Activated CD4-positive, alpha-beta T cell treated with anti-CD3 and anti-CD28 coated beads, Interleukin-2, amount 10 ng/mL, durations not matched to agents 7 days and 5 days (primary cell): Measurements from ENCODE around the gene TCF12. TPM values are rescaled to one million over a fixed set of nuclear protein-coding genes. Genes with fewer than 3 reads are reported as not detected.

Experiments used
- CTCF ChIA-PET: fragments of 350-600 bp; sonication (Branson Sonifier 250); formaldehyde crosslinking; loops from one replicate; lab custom pipeline; 2021; ENCODE audit warnings: antibody characterized with exemption; lab: Charles Lee
- POLR2A ChIA-PET: fragments of 350-600 bp; sonication (Branson Sonifier 250); formaldehyde crosslinking; loops from one replicate; lab custom pipeline; 2021; ENCODE audit warnings: antibody characterized with exemption; lab: Charles Lee
- DNase-seq: peaks from one replicate; pipeline ENCODE4 v3.0.0-alpha.2; 2020
- H3K27ac Mint-ChIP-seq: one replicate; pipeline ENCODE4 v1.8.0; 2021; ENCODE audit warnings: mild to moderate bottlenecking, moderate library complexity, mixed read lengths
- H3K27me3 Mint-ChIP-seq: one replicate; pipeline ENCODE4 v1.8.0; 2021; ENCODE audit warnings: mixed read lengths
- H3K36me3 Mint-ChIP-seq: one replicate; pipeline ENCODE4 v1.8.0; 2021; ENCODE audit warnings: low read depth, mixed read lengths
- H3K4me1 Mint-ChIP-seq: one replicate; pipeline ENCODE4 v1.8.0; 2021; ENCODE audit warnings: mixed read lengths
- H3K4me3 Mint-ChIP-seq: one replicate; pipeline ENCODE4 v1.8.0; 2021; ENCODE audit warnings: mild to moderate bottlenecking, moderate library complexity, mixed read lengths
- H3K9me3 Mint-ChIP-seq: one replicate; pipeline ENCODE4 v1.8.0; 2021; ENCODE audit warnings: mixed read lengths
- total RNA-seq, 2 experiments: library from RNA; stranded (reverse); gene quantifications; one replicate each; pipeline ENCODE4 v1.2.3, GENCODE V29; 2021

Gene TCF12
- total RNA-seq, 2 experiments from 2014 or later = 50.9 to 60.8 TPM

DNA sequence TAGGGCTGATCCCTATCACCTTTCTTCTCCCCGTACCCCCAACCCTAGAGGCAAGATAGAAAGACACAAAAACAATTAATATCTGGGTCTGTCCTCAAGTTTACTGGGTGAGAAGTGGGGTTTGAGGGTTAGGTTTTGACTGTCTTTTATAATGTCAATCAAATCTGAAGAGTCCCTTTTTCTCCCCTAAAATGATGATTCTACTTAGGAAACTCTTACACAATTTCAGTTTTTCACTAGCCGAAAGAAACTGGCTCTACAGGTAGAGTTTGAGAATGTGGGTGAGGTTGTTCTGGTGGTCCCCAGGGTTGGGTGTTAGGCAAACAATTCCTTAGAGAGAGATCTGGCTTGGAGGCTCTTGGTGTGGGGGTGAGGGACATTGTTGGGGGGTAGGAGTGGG, 189.9 kb downstream of the TCF12 start:
- DNase-seq = no peak

DNA sequence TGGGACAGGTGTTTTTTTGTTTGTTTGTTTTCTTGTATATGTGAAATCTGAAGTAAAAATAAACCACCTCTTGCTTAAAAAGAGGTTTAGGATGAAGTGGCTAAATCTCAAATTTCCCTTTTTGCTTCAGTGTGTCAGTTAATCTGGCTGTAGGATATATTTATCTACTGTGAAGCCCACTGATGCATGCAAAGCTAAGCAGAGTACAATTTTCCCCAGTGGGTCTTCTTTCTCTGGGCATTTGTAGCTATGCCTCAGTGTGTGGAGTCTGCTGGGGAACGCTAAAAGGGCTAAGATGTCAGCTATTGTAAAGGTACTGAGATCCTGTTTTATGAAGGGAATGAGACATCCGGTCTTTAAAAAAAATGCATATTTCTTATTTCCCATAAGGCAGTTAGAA, 190.6 kb downstream of the TCF12 start:
- no peaks in the 10 kb centered on the region for H3K27me3 Mint-ChIP-seq
- DNase-seq = no peak
- ChIA-PET CTCF (no interaction called here), POLR2A (no interaction called here)
- no peak overlapping the region for H3K27ac Mint-ChIP-seq
- H3K36me3 Mint-ChIP-seq = peaks cover 10% of the 10 kb centered on the region
- H3K4me3 Mint-ChIP-seq = no peak overlapping the region
- H3K4me1 Mint-ChIP-seq = no peaks in the 10 kb centered on the region
- H3K9me3 Mint-ChIP-seq = peaks cover 4% of the 10 kb centered on the region

More for the DNA sequence above, 189.9 kb downstream of the TCF12 start:
- Mint-ChIP-seq H3K4me3 (no peak overlapping the region), H3K27me3 (no peaks in the 10 kb centered on the region), H3K4me1 (no peaks in the 10 kb centered on the region), H3K27ac (no peak overlapping the region), H3K9me3 (peaks cover 4% of the 10 kb centered on the region), H3K36me3 (peaks cover 10% of the 10 kb centered on the region)
- ChIA-PET CTCF (no interaction called here), POLR2A (no interaction called here)

DNA sequence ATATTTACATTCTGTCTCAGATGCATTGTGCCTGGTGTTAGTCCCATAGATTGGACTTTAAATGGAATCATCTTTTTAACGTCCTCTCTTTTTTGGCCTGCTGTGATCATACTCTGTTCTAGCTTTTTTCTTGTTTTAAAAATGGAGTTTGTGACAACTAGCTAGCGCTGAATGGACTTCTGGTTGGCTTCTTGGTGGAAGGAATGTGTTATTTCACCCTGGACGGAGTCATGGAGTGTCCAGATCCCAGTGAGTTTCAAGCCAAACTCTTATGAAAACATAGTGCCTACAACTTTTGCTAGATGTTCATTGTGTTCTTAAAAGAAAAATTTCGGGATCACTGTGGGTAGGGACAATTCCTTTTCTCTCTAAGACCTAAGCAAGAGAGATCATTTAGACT, 192.6 kb downstream of the TCF12 start:
- ChIA-PET CTCF (interaction anchor here (1.0 kb wide), 1 partner anchor 9 kb away, joined by 3 read pairs; no protein-coding TSS in a partner anchor), POLR2A (no interaction called here)
- no peak for DNase-seq
- peaks cover 6% of the 10 kb centered on the region for H3K36me3 Mint-ChIP-seq
- H3K27ac Mint-ChIP-seq = no peak overlapping the region
- no peak overlapping the region for H3K4me3 Mint-ChIP-seq
- H3K9me3 Mint-ChIP-seq = peaks cover 4% of the 10 kb centered on the region
- no peaks in the 10 kb centered on the region for H3K4me1 Mint-ChIP-seq
- H3K27me3 Mint-ChIP-seq = no peaks in the 10 kb centered on the region

DNA sequence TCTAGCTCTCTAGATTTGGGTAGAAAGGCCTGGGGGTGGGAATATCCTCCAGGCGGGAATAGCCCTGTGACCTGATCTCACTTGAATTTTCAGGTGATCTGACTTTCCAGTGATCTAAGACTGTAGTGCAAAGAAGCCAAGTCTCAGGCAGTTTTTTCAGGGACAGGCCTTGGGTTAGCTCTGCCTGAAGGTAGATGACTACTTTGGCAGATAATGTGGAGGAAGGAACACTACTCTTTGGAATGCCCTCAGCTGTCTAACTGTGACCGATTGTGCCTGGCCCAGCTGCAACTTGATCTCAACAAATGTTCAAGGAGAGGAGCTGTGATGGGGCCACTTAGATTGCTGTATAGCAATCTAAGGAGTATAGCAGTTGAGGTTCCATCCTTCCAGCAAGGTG, 193.7 kb downstream of the TCF12 start:
- no peak overlapping the region for H3K4me3 Mint-ChIP-seq
- H3K36me3 Mint-ChIP-seq = peaks cover 1% of the 10 kb centered on the region
- H3K27me3 Mint-ChIP-seq = no peaks in the 10 kb centered on the region
- no peak overlapping the region for H3K27ac Mint-ChIP-seq
- POLR2A ChIA-PET = no interaction called here
- no peaks in the 10 kb centered on the region for H3K4me1 Mint-ChIP-seq
- DNase-seq = no peak
- H3K9me3 Mint-ChIP-seq = peaks cover 1% of the 10 kb centered on the region
- CTCF ChIA-PET = no interaction called here

DNA sequence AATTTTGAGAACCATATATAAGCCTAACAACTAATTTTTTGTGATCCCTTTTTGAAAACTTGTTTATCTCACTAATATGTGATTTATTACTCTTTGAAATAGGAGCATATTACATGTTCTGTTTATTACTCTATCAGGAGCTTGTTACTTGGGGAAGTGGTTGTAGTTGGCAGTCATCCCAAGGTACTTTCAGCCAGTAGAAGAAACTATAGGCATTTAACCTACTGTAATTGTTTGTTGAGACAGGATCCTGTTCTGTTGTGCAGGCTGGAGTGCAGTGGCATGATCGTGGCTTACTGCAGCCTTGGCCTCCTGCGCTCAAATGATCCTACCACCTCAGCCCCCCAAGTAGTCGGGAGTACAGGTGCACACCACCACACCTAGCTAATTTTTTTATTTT, 195.6 kb downstream of the TCF12 start:
- POLR2A ChIA-PET = no interaction called here
- no peak overlapping the region for H3K27ac Mint-ChIP-seq
- no peaks in the 10 kb centered on the region for H3K36me3 Mint-ChIP-seq
- H3K4me3 Mint-ChIP-seq = no peak overlapping the region
- no peak for DNase-seq
- H3K9me3 Mint-ChIP-seq = no peaks in the 10 kb centered on the region
- H3K4me1 Mint-ChIP-seq = peaks cover 10% of the 10 kb centered on the region
- CTCF ChIA-PET = interaction anchor here (1.0 to 1.5 kb wide), 4 partner anchors 9 to 132 kb away, joined by 3 to 5 read pairs (median 3); no protein-coding TSS in a partner anchor
- no peaks in the 10 kb centered on the region for H3K27me3 Mint-ChIP-seq

DNA sequence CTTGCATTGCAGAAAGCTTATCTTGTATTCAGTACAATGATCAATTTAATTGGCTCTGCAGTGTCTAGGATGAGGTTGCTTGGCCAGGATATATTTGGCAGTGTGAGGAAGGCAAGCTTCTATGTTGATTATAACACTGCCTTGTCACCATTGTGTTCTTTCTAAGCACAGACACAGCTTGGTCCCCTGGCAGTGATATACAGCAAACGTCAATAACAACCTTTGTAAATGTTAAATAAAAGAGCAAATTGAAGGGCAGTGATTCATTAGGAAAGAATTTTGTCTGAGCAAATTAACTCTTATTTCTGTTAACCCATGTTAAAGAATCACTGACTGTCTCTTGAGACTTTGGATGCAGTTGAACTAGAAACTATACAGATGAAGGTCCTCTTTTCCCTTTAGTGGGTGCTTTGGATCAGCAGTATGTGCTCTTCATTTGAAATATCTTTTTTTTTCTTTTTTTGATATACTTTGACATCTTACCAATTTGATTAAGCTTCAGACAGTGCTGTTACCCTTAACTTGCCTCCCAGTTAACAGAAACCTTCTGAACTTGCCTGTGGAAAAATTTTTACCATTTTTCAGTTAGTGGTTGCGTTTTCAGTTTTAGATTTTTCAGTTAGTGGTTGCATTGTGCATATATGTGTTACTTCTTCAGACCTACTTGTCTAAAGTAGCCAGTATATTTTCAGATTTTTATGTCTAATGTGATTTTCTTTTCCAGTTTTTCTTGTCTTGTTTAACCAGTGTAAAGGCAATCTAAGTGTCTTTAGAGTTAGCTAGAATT, 199.8 kb downstream of the TCF12 start:
- CTCF ChIA-PET = interaction anchor here (1.0 to 1.3 kb wide), 2 partner anchors 13 to 73 kb away, joined by 3 to 5 read pairs; no protein-coding TSS in a partner anchor

DNA sequence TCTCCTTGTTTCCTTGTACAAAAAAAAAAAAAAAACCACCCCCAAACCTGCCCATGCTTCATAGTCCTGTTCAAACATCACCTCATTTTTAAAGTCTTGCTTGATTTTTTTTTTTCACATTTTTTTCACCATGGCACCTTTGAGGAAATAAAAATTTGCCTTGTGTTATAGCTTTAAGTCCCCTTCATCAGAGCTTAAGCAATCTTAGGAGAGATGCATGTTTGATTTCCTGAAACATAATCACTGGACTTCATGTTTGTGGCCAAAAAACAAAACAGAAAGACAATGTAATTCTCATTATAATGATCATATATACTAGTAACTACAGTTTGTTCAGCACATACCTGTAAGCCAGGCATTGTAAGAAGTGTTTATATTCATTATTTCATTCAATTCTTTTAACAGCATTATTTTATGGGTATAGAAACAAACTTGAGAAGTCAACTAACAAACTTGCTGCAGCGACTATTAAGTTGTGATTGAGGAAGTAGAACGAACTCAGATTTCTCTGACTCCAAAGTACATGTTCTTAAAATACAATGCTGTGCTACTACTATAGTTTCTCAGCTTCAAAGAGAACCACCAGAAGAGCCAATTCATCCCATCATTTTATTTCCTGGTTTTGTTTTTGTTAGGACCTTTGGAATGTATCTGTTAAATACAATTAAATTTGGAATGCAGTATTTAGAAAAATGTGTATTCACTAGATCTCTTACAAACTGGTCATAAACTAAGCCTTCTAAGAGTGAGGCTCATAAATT, 203.8 kb downstream of the TCF12 start:
- CTCF ChIA-PET = interaction anchor here (0.8 kb wide), 1 partner anchor 13 kb away, joined by 3 read pairs; no protein-coding TSS in a partner anchor

More for the DNA sequence above, 199.8 kb downstream of the TCF12 start:
- Mint-ChIP-seq H3K27ac (peak overlapping the region; percentile 0), H3K36me3 (peaks cover 6% of the 10 kb centered on the region), H3K27me3 (no peaks in the 10 kb centered on the region), H3K4me1 (peaks cover 22% of the 10 kb centered on the region), H3K9me3 (no peaks in the 10 kb centered on the region), H3K4me3 (no peak overlapping the region)
- DNase-seq = no peak
- POLR2A ChIA-PET = no interaction called here

DNA sequence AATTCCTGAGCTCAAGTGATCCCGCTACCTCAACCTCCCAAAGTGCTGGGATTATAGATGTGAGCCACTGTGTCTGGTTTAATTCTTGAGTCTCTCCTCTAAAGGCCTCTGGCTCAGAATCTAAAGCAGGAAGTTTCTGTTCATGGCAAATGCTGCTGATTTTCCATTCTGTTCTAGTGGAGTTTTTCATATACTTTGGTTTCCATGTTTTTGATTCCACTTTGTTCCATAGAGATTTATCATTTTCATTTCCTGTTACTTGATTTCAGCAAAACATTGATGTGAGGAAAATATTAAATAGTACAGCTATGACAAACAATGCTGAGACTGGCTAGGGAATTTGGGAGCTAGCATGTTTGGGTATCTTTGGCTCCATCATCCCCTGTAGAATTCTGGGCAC, 205.6 kb downstream of the TCF12 start:
- no peak overlapping the region for H3K4me3 Mint-ChIP-seq
- DNase-seq = no peak
- no peaks in the 10 kb centered on the region for H3K27me3 Mint-ChIP-seq
- H3K4me1 Mint-ChIP-seq = peaks cover 14% of the 10 kb centered on the region
- POLR2A ChIA-PET = no interaction called here
- peaks cover 16% of the 10 kb centered on the region for H3K36me3 Mint-ChIP-seq
- peaks cover 2% of the 10 kb centered on the region for H3K9me3 Mint-ChIP-seq
- no peak overlapping the region for H3K27ac Mint-ChIP-seq
- CTCF ChIA-PET = interaction anchor here (0.7 to 1.2 kb wide), 2 partner anchors 28 to 42 kb away, joined by 3 read pairs; no protein-coding TSS in a partner anchor

More for the DNA sequence above, 203.8 kb downstream of the TCF12 start:
- Mint-ChIP-seq H3K27me3 (no peaks in the 10 kb centered on the region), H3K36me3 (peaks cover 13% of the 10 kb centered on the region), H3K4me3 (no peak overlapping the region), H3K4me1 (peaks cover 22% of the 10 kb centered on the region), H3K27ac (no peak overlapping the region), H3K9me3 (peaks cover 2% of the 10 kb centered on the region)
- no peak for DNase-seq
- POLR2A ChIA-PET = no interaction called here

DNA sequence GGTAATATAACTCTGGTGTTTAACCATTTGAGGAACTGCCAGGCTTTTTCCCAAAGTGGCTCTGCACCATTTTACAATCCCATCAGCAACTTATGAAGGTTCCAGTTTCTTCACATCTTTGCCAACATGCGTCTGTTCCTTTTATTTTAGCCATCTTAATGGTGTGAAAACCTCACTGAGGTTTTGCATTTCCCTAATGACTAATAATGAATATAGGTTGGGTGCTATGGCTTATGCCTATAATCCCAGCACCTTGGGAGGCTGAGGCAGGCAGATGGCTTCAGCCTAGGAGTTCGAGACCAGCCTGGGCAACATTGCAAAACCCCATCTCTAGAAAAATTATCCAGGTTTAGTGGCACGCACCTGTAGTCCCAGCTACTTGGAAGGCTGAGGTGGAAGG, 210.6 kb downstream of the TCF12 start:
- CTCF ChIA-PET = no interaction called here

DNA sequence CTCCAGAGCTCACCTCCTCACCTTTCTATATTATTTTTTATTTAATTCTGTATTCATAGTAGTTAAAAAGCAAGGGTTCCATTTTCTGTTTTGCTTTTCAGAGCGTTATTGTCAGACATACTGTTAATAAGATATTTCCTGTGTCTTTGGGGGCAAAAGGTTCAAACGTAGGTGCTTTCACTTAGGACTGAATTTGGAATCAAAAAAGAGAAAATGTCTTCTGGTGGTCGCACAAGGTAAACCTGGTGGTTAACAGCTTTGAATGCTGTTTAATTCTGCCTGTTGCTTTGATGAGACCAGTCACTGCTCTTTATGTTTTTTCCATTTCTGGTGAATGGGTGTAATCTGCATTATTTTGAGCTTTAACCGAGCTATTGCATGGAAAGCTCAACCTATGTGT, 212.5 kb downstream of the TCF12 start:
- no peaks in the 10 kb centered on the region for H3K27me3 Mint-ChIP-seq
- ChIA-PET CTCF (interaction anchor here (1.0 kb wide), 1 partner anchor 16 kb away, joined by 5 read pairs; no protein-coding TSS in a partner anchor), POLR2A (no interaction called here)
- peaks cover 46% of the 10 kb centered on the region for H3K4me1 Mint-ChIP-seq
- peaks cover 17% of the 10 kb centered on the region for H3K36me3 Mint-ChIP-seq
- DNase-seq = no peak
- H3K9me3 Mint-ChIP-seq = no peaks in the 10 kb centered on the region
- H3K27ac Mint-ChIP-seq = peak overlapping the region; percentile 17
- H3K4me3 Mint-ChIP-seq = no peak overlapping the region

More for the DNA sequence above, 210.6 kb downstream of the TCF12 start:
- no peaks in the 10 kb centered on the region for H3K27me3 Mint-ChIP-seq
- peaks cover 30% of the 10 kb centered on the region for H3K4me1 Mint-ChIP-seq
- peaks cover 22% of the 10 kb centered on the region for H3K36me3 Mint-ChIP-seq
- POLR2A ChIA-PET = no interaction called here
- H3K9me3 Mint-ChIP-seq = peaks cover 2% of the 10 kb centered on the region
- no peak for DNase-seq
- H3K27ac Mint-ChIP-seq = no peak overlapping the region
- no peak overlapping the region for H3K4me3 Mint-ChIP-seq

DNA sequence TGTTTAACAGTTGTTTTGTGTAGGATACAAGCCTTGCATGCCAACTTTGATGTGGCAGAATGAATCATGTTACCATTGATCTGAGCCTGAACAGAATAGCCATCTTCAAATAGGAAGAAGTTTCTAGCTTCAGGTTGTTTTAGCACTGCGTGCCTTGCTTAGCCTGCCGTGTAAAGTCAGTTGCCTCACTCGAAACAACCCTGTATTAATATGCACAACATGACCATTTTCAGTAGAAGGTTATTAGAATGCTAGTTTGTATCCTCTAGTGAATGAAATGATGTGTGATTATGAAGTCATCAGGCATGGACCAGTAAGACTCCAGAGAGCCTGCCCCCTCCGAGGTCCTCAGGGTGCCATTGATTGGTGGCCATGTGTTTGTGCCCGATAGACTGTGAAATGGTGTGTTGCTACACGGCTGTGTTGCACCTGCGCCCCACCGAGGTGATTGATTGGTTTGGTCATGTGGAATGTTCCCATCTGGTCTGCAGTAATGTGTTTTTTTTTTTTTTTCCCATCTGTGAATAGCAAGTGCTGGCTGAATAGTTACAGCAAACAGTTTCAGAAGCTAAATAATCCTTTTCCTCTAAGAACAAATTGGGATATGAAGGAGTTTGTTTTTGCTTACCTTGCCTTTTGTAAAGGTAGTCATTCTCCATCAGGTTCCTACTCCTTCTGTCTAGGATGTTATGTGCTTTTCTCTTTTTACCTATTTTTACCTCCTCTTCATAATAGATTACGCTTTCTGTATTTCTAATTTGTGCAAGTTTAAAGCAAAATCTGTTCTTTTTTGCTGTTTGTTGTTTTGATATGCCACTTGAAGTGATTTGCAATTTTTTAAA, 214.9 kb downstream of the TCF12 start:
- no peaks in the 10 kb centered on the region for H3K27me3 Mint-ChIP-seq
- H3K4me1 Mint-ChIP-seq = peaks cover 52% of the 10 kb centered on the region
- no peak overlapping the region for H3K4me3 Mint-ChIP-seq
- CTCF ChIA-PET = interaction anchor here (0.6 to 1.4 kb wide), 2 partner anchors 8 to 196 kb away, joined by 3 read pairs; no protein-coding TSS in a partner anchor
- no peaks in the 10 kb centered on the region for H3K9me3 Mint-ChIP-seq
- peaks cover 14% of the 10 kb centered on the region for H3K36me3 Mint-ChIP-seq
- H3K27ac Mint-ChIP-seq = peak overlapping the region; percentile 46
- POLR2A ChIA-PET = no interaction called here
- DNase-seq = peak; percentile 17

DNA sequence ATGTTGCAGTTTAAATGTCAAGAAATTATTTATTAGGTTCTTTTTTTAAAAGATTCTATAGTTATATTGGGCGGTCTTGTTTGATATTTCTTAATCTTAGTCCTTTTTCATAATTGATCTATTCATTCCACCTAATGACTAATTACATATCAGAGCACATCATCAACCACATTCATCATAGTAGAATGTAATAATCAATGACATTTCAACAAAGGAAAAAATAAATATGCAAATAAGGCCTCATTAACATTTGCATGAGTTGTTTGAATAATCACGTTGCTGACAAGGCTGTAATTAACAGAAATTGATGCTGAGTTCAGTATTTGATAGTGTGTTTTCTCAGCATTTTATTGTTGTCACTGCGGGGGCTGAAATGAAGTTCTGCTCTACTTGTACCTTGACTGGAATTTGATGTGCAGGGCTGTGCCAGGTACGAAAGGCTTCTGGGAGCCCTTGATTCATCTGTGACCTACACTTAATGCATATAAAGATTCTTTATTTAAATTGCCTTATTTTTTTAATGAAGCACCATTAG, 215.7 kb downstream of the TCF12 start:
- H3K27ac Mint-ChIP-seq = no peak overlapping the region
- no peak for DNase-seq
- H3K4me1 Mint-ChIP-seq = peaks cover 49% of the 10 kb centered on the region
- no peaks in the 10 kb centered on the region for H3K27me3 Mint-ChIP-seq
- H3K9me3 Mint-ChIP-seq = no peaks in the 10 kb centered on the region
- H3K36me3 Mint-ChIP-seq = peaks cover 14% of the 10 kb centered on the region
- ChIA-PET CTCF (interaction anchor here (0.6 kb wide), 2 partner anchors 176 to 197 kb away, joined by 3 to 4 read pairs; no protein-coding TSS in a partner anchor), POLR2A (no interaction called here)
- no peak overlapping the region for H3K4me3 Mint-ChIP-seq
